GM12891 (cell line): ENCODE results near the gene MKNK2.

Source experiments
- POLR2A ChIP-seq: IDR thresholded peaks from 2 replicates; pipeline ENCODE4 v1.6.1; 2011; ENCODE audit warnings: low read depth, low read length, control low read depth
- POLR2AphosphoS5 ChIP-seq: IDR thresholded peaks from 2 replicates; pipeline ENCODE4 v1.6.1; 2011; ENCODE audit warnings: low read depth, low read length, control low read depth
- POU2F2 ChIP-seq: IDR thresholded peaks from 2 replicates; pipeline ENCODE4 v1.6.1; 2011; ENCODE audit warnings: low read depth, mild to moderate bottlenecking, control low read depth, low read length, moderate library complexity
- SPI1 ChIP-seq: IDR thresholded peaks from 2 replicates; pipeline ENCODE4 v1.6.1; 2011; ENCODE audit warnings: low read depth, low read length, control low read depth
- TAF1 ChIP-seq: IDR thresholded peaks from 2 replicates; pipeline ENCODE4 v1.6.1; 2011; ENCODE audit warnings: low read depth, low read length, control low read depth

- TF ChIP-seq POLR2AphosphoS5 (peak; percentile 57), POLR2A (no peak; the same call in 1 of the 2 replicates), TAF1 (peak; percentile 31; the same call in 1 of the 2 replicates), POU2F2 (no peak; the same call in 1 of the 2 replicates), SPI1 (no peak; the same call in 1 of the 2 replicates)
These were observed 38.1 kb upstream of the MKNK2 start for GRCh38 chr19:2089001-2089711.
